Fibroblast of lung (primary cell): ENCODE results near the gene ATP8B2.

Experiments
- EZH2 ChIP-seq: IDR thresholded peaks from 2 replicates; pipeline ENCODE4 v1.5.1; 2012; ENCODE audit warnings: low read length, control low read depth, mild to moderate bottlenecking; ENCODE audit errors: missing control alignments
- TF ChIP-seq, protein P1 (sequence below), 2 donors: IDR thresholded peaks in 1 of 2; conservative IDR thresholded peaks in 1 of 2; 1 replicate in 1 of 2; 2 replicates in 1 of 2; pipeline ENCODE4 v1.5.1; 2011 to 2012; ENCODE audit warnings: low read length in 2 of 2, control low read depth in 1 of 2, inconsistent platforms in 1 of 2, low read depth in 1 of 2, mild to moderate bottlenecking in 1 of 2

DNA sequence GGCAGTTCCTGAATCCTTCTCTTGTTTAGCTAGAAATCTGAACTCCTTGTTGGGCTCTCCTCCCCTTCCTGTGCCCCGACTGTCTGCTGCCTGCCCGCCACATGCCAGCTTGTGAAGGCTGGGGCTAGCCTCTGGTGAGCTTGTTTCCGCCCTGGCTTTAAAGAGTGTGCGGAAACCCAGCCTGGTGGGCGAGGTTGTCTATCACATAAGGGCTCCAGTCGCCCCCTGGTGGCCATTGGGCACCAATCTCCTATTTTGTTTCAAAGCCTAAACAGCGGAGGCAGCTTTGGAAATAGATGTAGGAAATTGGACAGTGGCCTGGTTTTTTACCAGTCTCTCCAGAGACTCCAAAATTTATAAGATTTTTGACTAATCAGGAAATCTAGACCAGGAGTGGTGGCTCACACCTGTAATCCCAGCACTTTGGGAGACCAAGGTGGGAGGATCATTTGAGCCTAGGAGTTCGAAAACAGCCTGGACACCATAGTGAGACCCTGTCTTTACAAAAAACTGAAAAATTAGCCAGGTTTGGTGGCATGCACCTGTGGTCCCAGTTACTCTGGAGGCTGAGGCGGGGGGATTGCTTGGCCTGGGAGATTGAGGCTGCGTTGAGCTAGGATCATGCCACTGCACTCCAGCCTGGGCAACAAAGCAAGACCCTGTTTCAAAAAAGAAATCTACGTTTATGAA, 9.8 kb downstream of the ATP8B2 start:
- TF ChIP-seq, protein P1, sequence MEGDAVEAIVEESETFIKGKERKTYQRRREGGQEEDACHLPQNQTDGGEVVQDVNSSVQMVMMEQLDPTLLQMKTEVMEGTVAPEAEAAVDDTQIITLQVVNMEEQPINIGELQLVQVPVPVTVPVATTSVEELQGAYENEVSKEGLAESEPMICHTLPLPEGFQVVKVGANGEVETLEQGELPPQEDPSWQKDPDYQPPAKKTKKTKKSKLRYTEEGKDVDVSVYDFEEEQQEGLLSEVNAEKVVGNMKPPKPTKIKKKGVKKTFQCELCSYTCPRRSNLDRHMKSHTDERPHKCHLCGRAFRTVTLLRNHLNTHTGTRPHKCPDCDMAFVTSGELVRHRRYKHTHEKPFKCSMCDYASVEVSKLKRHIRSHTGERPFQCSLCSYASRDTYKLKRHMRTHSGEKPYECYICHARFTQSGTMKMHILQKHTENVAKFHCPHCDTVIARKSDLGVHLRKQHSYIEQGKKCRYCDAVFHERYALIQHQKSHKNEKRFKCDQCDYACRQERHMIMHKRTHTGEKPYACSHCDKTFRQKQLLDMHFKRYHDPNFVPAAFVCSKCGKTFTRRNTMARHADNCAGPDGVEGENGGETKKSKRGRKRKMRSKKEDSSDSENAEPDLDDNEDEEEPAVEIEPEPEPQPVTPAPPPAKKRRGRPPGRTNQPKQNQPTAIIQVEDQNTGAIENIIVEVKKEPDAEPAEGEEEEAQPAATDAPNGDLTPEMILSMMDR (conservative IDR thresholded peaks at IDR 0.05 in 1 of 2, IDR thresholded peaks at IDR 0.05 in 1 of 2; ENCODE audit: low read depth in 1 of 2, low read length in 2 of 2): peak; percentile 82 to 87
- TF ChIP-seq EZH2: no peak
